ENCODE data around the gene PCDH17.

The PCDH17 gene

GRCh38 chr13:57644106-57644505, 12.6 kb downstream of the PCDH17 start:
- DNase-seq (ENCODE audit: low read depth): no peak
- H3K4me3 ChIP-seq (ENCODE audit: low read length): no peak overlapping the region
- no peak for TF ChIP-seq CTCF (conservative IDR thresholded peaks at IDR 0.05; ENCODE audit: low read depth, low read length)

GRCh38 chr13:57653229-57653989, 21.9 kb downstream of the PCDH17 start:
- no peak for TF ChIP-seq CTCF (conservative IDR thresholded peaks at IDR 0.05; ENCODE audit: low read depth, low read length)
- DNase-seq (ENCODE audit: low read depth): no peak
- no peak overlapping the region for H3K4me3 ChIP-seq (ENCODE audit: low read length)

GRCh38 chr13:57665481-57665880, 33.9 kb downstream of the PCDH17 start:
- DNase-seq (ENCODE audit: low read depth): no peak
- TF ChIP-seq CTCF (conservative IDR thresholded peaks at IDR 0.05; ENCODE audit: low read depth, low read length): no peak
- H3K4me3 ChIP-seq (ENCODE audit: low read length): no peak overlapping the region

GRCh38 chr13:57666131-57666953, 34.8 kb downstream of the PCDH17 start:
- no peak for DNase-seq (ENCODE audit: low read depth)
- TF ChIP-seq CTCF (conservative IDR thresholded peaks at IDR 0.05; ENCODE audit: low read depth, low read length): no peak
- no peak overlapping the region for H3K4me3 ChIP-seq (ENCODE audit: low read length)

- no peak for DNase-seq (ENCODE audit: low read depth)
- H3K4me3 ChIP-seq (ENCODE audit: low read length): no peak overlapping the region
- no peak for TF ChIP-seq CTCF (conservative IDR thresholded peaks at IDR 0.05; ENCODE audit: low read depth, low read length)
Observed at GRCh38 chr13:57672168-57672567, 40.6 kb downstream of the PCDH17 start.

- H3K4me3 ChIP-seq (ENCODE audit: low read length): no peak overlapping the region
- no peak for DNase-seq (ENCODE audit: low read depth)
- no peak for TF ChIP-seq CTCF (conservative IDR thresholded peaks at IDR 0.05; ENCODE audit: low read depth, low read length)
Observed at GRCh38 chr13:57673197-57673596, 41.7 kb downstream of the PCDH17 start.
